WTC11 (cell line): ENCODE measurements around the gene SLC36A4. TPM values are rescaled to one million over a fixed set of nuclear protein-coding genes. Genes with fewer than 3 reads are reported as not detected.

Source experiments
- ATAC-seq: fragments of 200-7000 bp; cut with Tn5 transposase; 2 replicates; pipeline ENCODE4 v1.10.0; 2021; ENCODE audit warnings: mild to moderate bottlenecking, moderate library complexity
- CTCF ChIA-PET: fragments of 300-600 bp; sonication (Branson Sonifier 250); formaldehyde crosslinking; loops from one replicate; lab custom pipeline; 2021; ENCODE audit warnings: antibody characterized with exemption; lab: Charles Lee
- POLR2A ChIA-PET: fragments of 350-600 bp; sonication (Branson Sonifier 250); formaldehyde crosslinking; loops from one replicate; lab custom pipeline; 2021; ENCODE audit warnings: antibody characterized with exemption; lab: Charles Lee
- DNase-seq: peaks from one replicate; pipeline ENCODE4 v3.0.0; 2021; ENCODE audit warnings: low spot score
- H3K27ac Mint-ChIP-seq: 2 replicates; pipeline ENCODE4 v1.8.0; 2021; ENCODE audit warnings: mixed read lengths
- H3K27me3 Mint-ChIP-seq: 2 replicates; pipeline ENCODE4 v1.8.0; 2021; ENCODE audit warnings: low read depth, mild to moderate bottlenecking, moderate library complexity, mixed read lengths
- H3K36me3 Mint-ChIP-seq: 2 replicates; pipeline ENCODE4 v1.8.0; 2021; ENCODE audit warnings: mixed read lengths
- H3K4me1 Mint-ChIP-seq: 2 replicates; pipeline ENCODE4 v1.8.0; 2022; ENCODE audit warnings: mixed read lengths
- H3K4me3 Mint-ChIP-seq: 2 replicates; pipeline ENCODE4 v1.8.0; 2021; ENCODE audit warnings: mild to moderate bottlenecking, moderate library complexity, mixed read lengths
- H3K9me3 Mint-ChIP-seq: 2 replicates; pipeline ENCODE4 v1.8.0; 2021; ENCODE audit warnings: mixed read lengths
- CBFB ChIP-seq: sonication (generic); formaldehyde crosslinking; IDR thresholded peaks from 2 replicates; pipeline ENCODE4 v1.8.1; 2022; ENCODE audit warnings: mild to moderate bottlenecking, low read depth, missing genetic modification reagents
- E2F4 ChIP-seq: sonication (generic); formaldehyde crosslinking; IDR thresholded peaks from 2 replicates; pipeline ENCODE4 v1.8.1; 2022; ENCODE audit warnings: low read depth, mild to moderate bottlenecking, moderate library complexity, missing genetic modification reagents, borderline replicate concordance
- ETV6 ChIP-seq: sonication (generic); formaldehyde crosslinking; IDR thresholded peaks from 2 replicates; pipeline ENCODE4 v1.8.1; 2022; ENCODE audit warnings: mild to moderate bottlenecking, missing genetic modification reagents
- FOXK1 ChIP-seq: sonication (generic); formaldehyde crosslinking; IDR thresholded peaks from 2 replicates; pipeline ENCODE4 v1.8.0; 2022; ENCODE audit warnings: mild to moderate bottlenecking, moderate library complexity, missing genetic modification reagents
- HMGXB4 ChIP-seq: sonication (generic); formaldehyde crosslinking; IDR thresholded peaks from 2 replicates; pipeline ENCODE4 v1.8.1; 2023; ENCODE audit warnings: mild to moderate bottlenecking, moderate library complexity, missing genetic modification reagents
- NR1H2 ChIP-seq: sonication (generic); formaldehyde crosslinking; IDR thresholded peaks from 2 replicates; pipeline ENCODE4 v1.9.0; 2021; ENCODE audit warnings: mild to moderate bottlenecking, moderate library complexity, missing genetic modification reagents
- PRRX2 ChIP-seq: fragments of 250-450 bp; sonication (Bioruptor Pico); IDR thresholded peaks from 2 replicates; pipeline ENCODE4 v1.8.0; 2021; ENCODE audit warnings: mild to moderate bottlenecking
- RELA ChIP-seq: sonication (generic); formaldehyde crosslinking; IDR thresholded peaks from 2 replicates; pipeline ENCODE4 v1.8.1; 2022; ENCODE audit warnings: missing genetic modification reagents, mild to moderate bottlenecking, borderline replicate concordance
- SOX15 ChIP-seq: fragments of 250-450 bp; sonication (Bioruptor Pico); IDR thresholded peaks from 2 replicates; pipeline ENCODE4 v1.9.0; 2021; ENCODE audit warnings: mild to moderate bottlenecking
- SP1 ChIP-seq: sonication (generic); formaldehyde crosslinking; conservative IDR thresholded peaks from 2 replicates; pipeline ENCODE4 v1.8.1; 2022; ENCODE audit warnings: missing genetic modification reagents
- ZNF232 ChIP-seq: sonication (generic); formaldehyde crosslinking; IDR thresholded peaks from 2 replicates; pipeline ENCODE4 v1.8.0; 2022; ENCODE audit warnings: mild to moderate bottlenecking, missing genetic modification reagents
- ZNF317 ChIP-seq: sonication (generic); formaldehyde crosslinking; IDR thresholded peaks from 2 replicates; pipeline ENCODE4 v1.8.1; 2023; ENCODE audit warnings: low read depth, mild to moderate bottlenecking, moderate library complexity, missing genetic modification reagents, borderline replicate concordance
- ZNF671 ChIP-seq: fragments of 250-450 bp; sonication (Bioruptor Pico); IDR thresholded peaks from 2 replicates; pipeline ENCODE4 v1.8.0; 2021; ENCODE audit warnings: mild to moderate bottlenecking
- total RNA-seq: library from RNA; stranded (reverse); gene quantifications from 3 replicates; pipeline ENCODE4 v1.2.3, GENCODE V29; 2021
- TF ChIP-seq, protein P1 (sequence below): sonication (generic); formaldehyde crosslinking; conservative IDR thresholded peaks from 2 replicates; pipeline ENCODE4 v1.8.1; 2023; ENCODE audit warnings: mild to moderate bottlenecking, low read depth, missing genetic modification reagents, moderate library complexity
- TF ChIP-seq, protein P2 (sequence below): fragments of 250-450 bp; sonication (Bioruptor Pico); IDR thresholded peaks from 2 replicates; pipeline ENCODE4 v2.1.2; 2022; ENCODE audit warnings: mild to moderate bottlenecking, moderate library complexity
- TF ChIP-seq, protein P3 (sequence below): sonication (generic); formaldehyde crosslinking; IDR thresholded peaks from 2 replicates; pipeline ENCODE4 v1.8.1; 2023; ENCODE audit warnings: mild to moderate bottlenecking, missing genetic modification reagents
- TF ChIP-seq, protein P4 (sequence below): fragments of 250-450 bp; sonication (Bioruptor Pico); IDR thresholded peaks from 2 replicates; pipeline ENCODE4 v1.9.0; 2021; ENCODE audit warnings: mild to moderate bottlenecking, borderline replicate concordance
- TF ChIP-seq, protein P5 (sequence below): sonication (generic); formaldehyde crosslinking; IDR thresholded peaks from 2 replicates; pipeline ENCODE4 v1.8.1; 2022; ENCODE audit warnings: mild to moderate bottlenecking, moderate library complexity, missing genetic modification reagents

The SLC36A4 gene
- total RNA-seq, 1 experiment from 2014 or later: 27.9 TPM

- TF ChIP-seq E2F4 (CRISPR knock-in tag) (no peak), CBFB (no peak), SOX15 (CRISPR knock-in tag) (no peak), ZNF232 (no peak), ZNF317 (CRISPR knock-in tag) (no peak), FOXK1 (CRISPR knock-in tag) (no peak), RELA (CRISPR knock-in tag) (no peak), ETV6 (CRISPR knock-in tag) (no peak)
- TF ChIP-seq, protein P1, sequence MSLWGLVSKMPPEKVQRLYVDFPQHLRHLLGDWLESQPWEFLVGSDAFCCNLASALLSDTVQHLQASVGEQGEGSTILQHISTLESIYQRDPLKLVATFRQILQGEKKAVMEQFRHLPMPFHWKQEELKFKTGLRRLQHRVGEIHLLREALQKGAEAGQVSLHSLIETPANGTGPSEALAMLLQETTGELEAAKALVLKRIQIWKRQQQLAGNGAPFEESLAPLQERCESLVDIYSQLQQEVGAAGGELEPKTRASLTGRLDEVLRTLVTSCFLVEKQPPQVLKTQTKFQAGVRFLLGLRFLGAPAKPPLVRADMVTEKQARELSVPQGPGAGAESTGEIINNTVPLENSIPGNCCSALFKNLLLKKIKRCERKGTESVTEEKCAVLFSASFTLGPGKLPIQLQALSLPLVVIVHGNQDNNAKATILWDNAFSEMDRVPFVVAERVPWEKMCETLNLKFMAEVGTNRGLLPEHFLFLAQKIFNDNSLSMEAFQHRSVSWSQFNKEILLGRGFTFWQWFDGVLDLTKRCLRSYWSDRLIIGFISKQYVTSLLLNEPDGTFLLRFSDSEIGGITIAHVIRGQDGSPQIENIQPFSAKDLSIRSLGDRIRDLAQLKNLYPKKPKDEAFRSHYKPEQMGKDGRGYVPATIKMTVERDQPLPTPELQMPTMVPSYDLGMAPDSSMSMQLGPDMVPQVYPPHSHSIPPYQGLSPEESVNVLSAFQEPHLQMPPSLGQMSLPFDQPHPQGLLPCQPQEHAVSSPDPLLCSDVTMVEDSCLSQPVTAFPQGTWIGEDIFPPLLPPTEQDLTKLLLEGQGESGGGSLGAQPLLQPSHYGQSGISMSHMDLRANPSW (CRISPR knock-in tag): no peak
- TF ChIP-seq, all 79 proteins: peak for 0
These were observed 65.0 kb downstream of the SLC36A4 start (continued) for GRCh38 chr11:93132836-93133235.

DNA sequence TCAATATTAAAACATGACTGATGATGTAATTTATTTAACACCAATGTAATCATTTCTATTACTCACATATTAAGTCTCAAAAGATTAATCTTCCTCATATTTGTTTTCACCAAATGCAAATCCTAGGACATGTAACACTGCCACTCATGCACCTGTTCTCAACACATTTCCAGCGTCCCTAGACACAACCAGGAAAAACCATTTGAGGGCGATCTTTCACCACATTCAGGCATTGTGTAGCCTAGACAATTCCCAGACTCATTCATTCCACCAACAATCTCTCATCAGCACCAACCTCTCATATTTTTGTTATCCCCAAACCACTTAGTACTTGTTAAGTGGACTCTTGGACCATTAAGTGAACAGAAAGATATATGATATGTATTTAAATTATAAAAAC, 66.1 kb downstream of the SLC36A4 start:
- TF ChIP-seq PRRX2: no peak
- H3K9me3 Mint-ChIP-seq: 0 out of 2 replicates have a peak, but pooled peaks cover 3% of the 10 kb centered on the region
- no peaks in the 10 kb centered on the region for H3K4me1 Mint-ChIP-seq
- ATAC-seq (peak; percentile 77), DNase-seq (no peak)
- CTCF ChIA-PET: no interaction called here
- no peaks in the 10 kb centered on the region for H3K36me3 Mint-ChIP-seq
- no peaks in the 10 kb centered on the region for H3K27me3 Mint-ChIP-seq
- no peak overlapping the region for H3K4me3 Mint-ChIP-seq
- POLR2A ChIA-PET: no interaction called here
- no peak overlapping the region for H3K27ac Mint-ChIP-seq

DNA sequence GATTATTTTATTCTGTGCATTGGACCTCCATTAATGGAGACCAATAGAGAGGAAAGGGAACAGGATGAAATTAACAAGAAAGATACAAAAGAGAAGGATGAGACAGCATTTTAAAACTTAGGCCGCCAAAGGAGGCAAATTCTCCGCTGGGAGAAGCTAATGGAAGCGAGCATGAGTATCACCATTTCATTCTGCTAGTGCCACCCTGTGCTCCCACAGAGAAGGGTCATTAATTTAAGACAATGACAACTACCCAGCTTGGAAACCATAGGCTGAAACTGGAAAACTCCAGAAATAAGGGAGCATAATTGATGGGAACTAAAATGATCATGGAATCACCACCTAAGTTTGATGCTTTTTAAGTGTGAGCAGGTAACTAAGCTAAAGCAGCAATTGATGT, 69.2 kb downstream of the SLC36A4 start:
- Mint-ChIP-seq H3K27me3 (no peaks in the 10 kb centered on the region), H3K27ac (no peak overlapping the region), H3K9me3 (peaks cover 12% of the 10 kb centered on the region), H3K4me3 (no peak overlapping the region), H3K36me3 (no peaks in the 10 kb centered on the region), H3K4me1 (no peaks in the 10 kb centered on the region)
- ATAC-seq: no peak
- ChIA-PET POLR2A (no interaction called here), CTCF (interaction anchor here (0.9 to 1.7 kb wide), 4 partner anchors 15 to 186 kb away, joined by 3 to 18 read pairs (median 4); no protein-coding TSS in a partner anchor)
- DNase-seq: no peak
- TF ChIP-seq, protein P2, sequence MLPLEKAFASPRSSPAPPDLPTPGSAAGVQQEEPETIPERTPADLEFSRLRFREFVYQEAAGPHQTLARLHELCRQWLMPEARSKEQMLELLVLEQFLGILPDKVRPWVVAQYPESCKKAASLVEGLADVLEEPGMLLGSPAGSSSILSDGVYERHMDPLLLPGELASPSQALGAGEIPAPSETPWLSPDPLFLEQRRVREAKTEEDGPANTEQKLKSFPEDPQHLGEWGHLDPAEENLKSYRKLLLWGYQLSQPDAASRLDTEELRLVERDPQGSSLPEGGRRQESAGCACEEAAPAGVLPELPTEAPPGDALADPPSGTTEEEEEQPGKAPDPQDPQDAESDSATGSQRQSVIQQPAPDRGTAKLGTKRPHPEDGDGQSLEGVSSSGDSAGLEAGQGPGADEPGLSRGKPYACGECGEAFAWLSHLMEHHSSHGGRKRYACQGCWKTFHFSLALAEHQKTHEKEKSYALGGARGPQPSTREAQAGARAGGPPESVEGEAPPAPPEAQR: no peak
- TF ChIP-seq, protein P3, sequence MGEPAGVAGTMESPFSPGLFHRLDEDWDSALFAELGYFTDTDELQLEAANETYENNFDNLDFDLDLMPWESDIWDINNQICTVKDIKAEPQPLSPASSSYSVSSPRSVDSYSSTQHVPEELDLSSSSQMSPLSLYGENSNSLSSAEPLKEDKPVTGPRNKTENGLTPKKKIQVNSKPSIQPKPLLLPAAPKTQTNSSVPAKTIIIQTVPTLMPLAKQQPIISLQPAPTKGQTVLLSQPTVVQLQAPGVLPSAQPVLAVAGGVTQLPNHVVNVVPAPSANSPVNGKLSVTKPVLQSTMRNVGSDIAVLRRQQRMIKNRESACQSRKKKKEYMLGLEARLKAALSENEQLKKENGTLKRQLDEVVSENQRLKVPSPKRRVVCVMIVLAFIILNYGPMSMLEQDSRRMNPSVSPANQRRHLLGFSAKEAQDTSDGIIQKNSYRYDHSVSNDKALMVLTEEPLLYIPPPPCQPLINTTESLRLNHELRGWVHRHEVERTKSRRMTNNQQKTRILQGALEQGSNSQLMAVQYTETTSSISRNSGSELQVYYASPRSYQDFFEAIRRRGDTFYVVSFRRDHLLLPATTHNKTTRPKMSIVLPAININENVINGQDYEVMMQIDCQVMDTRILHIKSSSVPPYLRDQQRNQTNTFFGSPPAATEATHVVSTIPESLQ (CRISPR knock-in tag): no peak
- TF ChIP-seq FOXK1 (CRISPR knock-in tag) (no peak), ZNF671 (CRISPR knock-in tag) (no peak), PRRX2 (no peak), NR1H2 (no peak), SP1 (no peak), HMGXB4 (CRISPR knock-in tag) (no peak)
- TF ChIP-seq, protein P4, sequence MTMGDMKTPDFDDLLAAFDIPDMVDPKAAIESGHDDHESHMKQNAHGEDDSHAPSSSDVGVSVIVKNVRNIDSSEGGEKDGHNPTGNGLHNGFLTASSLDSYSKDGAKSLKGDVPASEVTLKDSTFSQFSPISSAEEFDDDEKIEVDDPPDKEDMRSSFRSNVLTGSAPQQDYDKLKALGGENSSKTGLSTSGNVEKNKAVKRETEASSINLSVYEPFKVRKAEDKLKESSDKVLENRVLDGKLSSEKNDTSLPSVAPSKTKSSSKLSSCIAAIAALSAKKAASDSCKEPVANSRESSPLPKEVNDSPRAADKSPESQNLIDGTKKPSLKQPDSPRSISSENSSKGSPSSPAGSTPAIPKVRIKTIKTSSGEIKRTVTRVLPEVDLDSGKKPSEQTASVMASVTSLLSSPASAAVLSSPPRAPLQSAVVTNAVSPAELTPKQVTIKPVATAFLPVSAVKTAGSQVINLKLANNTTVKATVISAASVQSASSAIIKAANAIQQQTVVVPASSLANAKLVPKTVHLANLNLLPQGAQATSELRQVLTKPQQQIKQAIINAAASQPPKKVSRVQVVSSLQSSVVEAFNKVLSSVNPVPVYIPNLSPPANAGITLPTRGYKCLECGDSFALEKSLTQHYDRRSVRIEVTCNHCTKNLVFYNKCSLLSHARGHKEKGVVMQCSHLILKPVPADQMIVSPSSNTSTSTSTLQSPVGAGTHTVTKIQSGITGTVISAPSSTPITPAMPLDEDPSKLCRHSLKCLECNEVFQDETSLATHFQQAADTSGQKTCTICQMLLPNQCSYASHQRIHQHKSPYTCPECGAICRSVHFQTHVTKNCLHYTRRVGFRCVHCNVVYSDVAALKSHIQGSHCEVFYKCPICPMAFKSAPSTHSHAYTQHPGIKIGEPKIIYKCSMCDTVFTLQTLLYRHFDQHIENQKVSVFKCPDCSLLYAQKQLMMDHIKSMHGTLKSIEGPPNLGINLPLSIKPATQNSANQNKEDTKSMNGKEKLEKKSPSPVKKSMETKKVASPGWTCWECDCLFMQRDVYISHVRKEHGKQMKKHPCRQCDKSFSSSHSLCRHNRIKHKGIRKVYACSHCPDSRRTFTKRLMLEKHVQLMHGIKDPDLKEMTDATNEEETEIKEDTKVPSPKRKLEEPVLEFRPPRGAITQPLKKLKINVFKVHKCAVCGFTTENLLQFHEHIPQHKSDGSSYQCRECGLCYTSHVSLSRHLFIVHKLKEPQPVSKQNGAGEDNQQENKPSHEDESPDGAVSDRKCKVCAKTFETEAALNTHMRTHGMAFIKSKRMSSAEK (CRISPR knock-in tag): no peak
- TF ChIP-seq, protein P5, sequence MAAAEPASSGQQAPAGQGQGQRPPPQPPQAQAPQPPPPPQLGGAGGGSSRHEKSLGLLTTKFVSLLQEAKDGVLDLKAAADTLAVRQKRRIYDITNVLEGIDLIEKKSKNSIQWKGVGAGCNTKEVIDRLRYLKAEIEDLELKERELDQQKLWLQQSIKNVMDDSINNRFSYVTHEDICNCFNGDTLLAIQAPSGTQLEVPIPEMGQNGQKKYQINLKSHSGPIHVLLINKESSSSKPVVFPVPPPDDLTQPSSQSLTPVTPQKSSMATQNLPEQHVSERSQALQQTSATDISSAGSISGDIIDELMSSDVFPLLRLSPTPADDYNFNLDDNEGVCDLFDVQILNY (CRISPR knock-in tag): no peak
